ENCODE results near the gene MIEF2. TPM values are rescaled to one million over a fixed set of nuclear protein-coding genes. Genes with fewer than 3 reads are reported as not detected.

Gene MIEF2
- total RNA-seq, 1 experiment from 2014 or later = 16.2 TPM

GRCh38 chr17:18229771-18230170 is 30.7 kb upstream of the MIEF2 start:
- Histone ChIP-seq H3K4me3 (ENCODE audit: insufficient read depth, low read depth, low read length) (no peak overlapping the region), H3K36me3 (replicated peaks; ENCODE audit: control insufficient read depth, insufficient read depth, low read length) (peaks cover 6% of the 10 kb centered on the region), H3K27me3 (ENCODE audit: control insufficient read depth, insufficient read depth, low read length) (no peaks in the 10 kb centered on the region)
- DNase-seq = no peak

DNA sequence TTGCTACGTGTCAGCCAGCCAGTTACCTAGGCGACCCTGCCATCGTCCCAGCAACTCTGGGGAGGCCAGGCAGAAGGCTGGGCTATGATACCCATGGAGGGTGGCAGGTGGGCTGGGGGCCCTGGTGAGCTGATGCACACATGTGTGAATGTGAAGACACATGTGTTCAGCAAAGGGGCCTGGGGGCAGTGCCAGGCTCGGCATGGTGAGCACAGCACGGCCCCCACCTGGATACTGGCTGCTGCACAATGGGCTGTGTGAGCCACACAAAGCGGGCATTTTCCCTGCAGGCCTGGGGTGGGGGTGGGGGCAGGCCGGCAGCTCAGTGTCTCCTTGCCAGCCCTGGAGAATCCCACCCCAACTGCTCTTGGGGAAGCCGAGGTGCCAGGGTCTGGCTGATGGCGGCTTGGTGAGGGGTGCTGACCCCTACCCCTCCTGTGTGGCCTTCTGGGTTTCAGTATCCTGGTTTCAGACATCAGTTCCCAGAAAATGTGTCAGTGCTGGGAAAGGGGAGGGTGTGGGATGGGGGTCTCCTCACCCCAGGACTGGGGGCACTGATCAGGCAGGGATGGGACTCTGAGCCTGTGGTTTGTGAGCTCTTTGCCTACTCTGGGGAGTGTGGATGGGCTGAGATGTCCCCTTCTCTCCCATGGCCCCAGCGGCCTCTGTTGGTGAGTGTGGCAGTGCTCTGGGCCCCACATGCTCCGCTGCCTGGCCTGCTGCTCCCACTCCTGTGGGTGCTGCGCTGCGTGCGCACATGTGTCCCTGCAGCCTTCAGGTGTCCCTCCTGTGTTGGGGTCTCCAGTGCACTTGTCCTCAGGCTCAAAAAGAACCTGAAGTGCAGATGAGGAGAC is 29.9 kb upstream of the MIEF2 start:
- H3K4me3 ChIP-seq (ENCODE audit: insufficient read depth, low read depth, low read length) = no peak overlapping the region
- H3K36me3 ChIP-seq (replicated peaks; ENCODE audit: control insufficient read depth, insufficient read depth, low read length) = peaks cover 9% of the 10 kb centered on the region
- no peaks in the 10 kb centered on the region for H3K27me3 ChIP-seq (ENCODE audit: control insufficient read depth, insufficient read depth, low read length)
- DNase-seq = no peak

- DNase-seq = peak; percentile 69
- H3K36me3 ChIP-seq (replicated peaks; ENCODE audit: control insufficient read depth, insufficient read depth, low read length) = peaks cover 10% of the 10 kb centered on the region
- no peak overlapping the region for H3K4me3 ChIP-seq (ENCODE audit: insufficient read depth, low read depth, low read length)
- H3K27me3 ChIP-seq (ENCODE audit: control insufficient read depth, insufficient read depth, low read length) = no peaks in the 10 kb centered on the region
Measured at GRCh38 chr17:18231164-18231563, 29.3 kb upstream of the MIEF2 start.

- Histone ChIP-seq H3K4me3 (ENCODE audit: insufficient read depth, low read depth, low read length) (no peak overlapping the region), H3K27me3 (ENCODE audit: control insufficient read depth, insufficient read depth, low read length) (no peaks in the 10 kb centered on the region), H3K36me3 (replicated peaks; ENCODE audit: control insufficient read depth, insufficient read depth, low read length) (peaks cover 20% of the 10 kb centered on the region)
- no peak for DNase-seq
Measured at GRCh38 chr17:18233803-18234518, 26.5 kb upstream of the MIEF2 start.

- no peak overlapping the region for H3K4me3 ChIP-seq (ENCODE audit: insufficient read depth, low read depth, low read length)
- peaks cover 22% of the 10 kb centered on the region for H3K36me3 ChIP-seq (replicated peaks; ENCODE audit: control insufficient read depth, insufficient read depth, low read length)
- no peaks in the 10 kb centered on the region for H3K27me3 ChIP-seq (ENCODE audit: control insufficient read depth, insufficient read depth, low read length)
Measured at GRCh38 chr17:18234853-18235380, 25.5 kb upstream of the MIEF2 start.

DNA sequence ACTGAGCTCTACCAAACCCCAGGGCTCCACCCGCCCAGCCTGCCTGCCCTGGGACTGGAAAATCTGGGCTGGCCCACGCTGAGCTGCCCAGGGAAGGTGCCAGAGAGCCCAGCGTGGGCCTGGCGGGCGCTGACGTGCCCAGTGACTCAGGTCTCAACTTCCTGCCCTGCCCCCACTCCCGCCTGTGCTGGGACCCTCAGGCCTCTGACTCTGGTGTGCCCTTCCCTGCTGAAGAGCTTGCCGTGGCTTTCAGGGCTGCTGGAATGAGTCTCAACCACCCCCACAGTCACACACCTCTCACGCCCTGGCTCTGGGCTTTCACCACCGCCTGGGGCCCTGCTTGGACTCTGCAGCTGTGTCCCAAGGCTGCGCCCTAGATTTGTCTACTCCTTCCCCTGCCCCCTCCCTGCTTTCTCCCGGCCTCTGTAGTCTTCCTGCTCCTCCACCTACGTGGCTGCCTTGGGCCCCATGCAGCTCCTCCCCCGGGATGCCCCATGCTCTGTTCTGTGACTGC is 24.7 kb upstream of the MIEF2 start:
- peaks cover 22% of the 10 kb centered on the region for H3K36me3 ChIP-seq (replicated peaks; ENCODE audit: control insufficient read depth, insufficient read depth, low read length)
- no peak for DNase-seq
- no peak overlapping the region for H3K4me3 ChIP-seq (ENCODE audit: insufficient read depth, low read depth, low read length)
- no peaks in the 10 kb centered on the region for H3K27me3 ChIP-seq (ENCODE audit: control insufficient read depth, insufficient read depth, low read length)

More at GRCh38 chr17:18234853-18235380, 25.5 kb upstream of the MIEF2 start:
- DNase-seq = no peak

GRCh38 chr17:18236494-18236893 is 24.0 kb upstream of the MIEF2 start:
- Histone ChIP-seq H3K27me3 (ENCODE audit: control insufficient read depth, insufficient read depth, low read length) (no peaks in the 10 kb centered on the region), H3K36me3 (replicated peaks; ENCODE audit: control insufficient read depth, insufficient read depth, low read length) (peaks cover 23% of the 10 kb centered on the region), H3K4me3 (ENCODE audit: insufficient read depth, low read depth, low read length) (no peak overlapping the region)
- no peak for DNase-seq

- Histone ChIP-seq H3K36me3 (replicated peaks; ENCODE audit: control insufficient read depth, insufficient read depth, low read length) (peaks cover 24% of the 10 kb centered on the region), H3K27me3 (ENCODE audit: control insufficient read depth, insufficient read depth, low read length) (no peaks in the 10 kb centered on the region), H3K4me3 (ENCODE audit: insufficient read depth, low read depth, low read length) (no peak overlapping the region)
- no peak for DNase-seq
Measured at GRCh38 chr17:18237461-18237860, 23.0 kb upstream of the MIEF2 start.

- Histone ChIP-seq H3K36me3 (replicated peaks; ENCODE audit: control insufficient read depth, insufficient read depth, low read length) (peaks cover 25% of the 10 kb centered on the region), H3K4me3 (ENCODE audit: insufficient read depth, low read depth, low read length) (no peak overlapping the region), H3K27me3 (ENCODE audit: control insufficient read depth, insufficient read depth, low read length) (no peaks in the 10 kb centered on the region)
- no peak for DNase-seq
Measured at GRCh38 chr17:18238299-18238698, 22.2 kb upstream of the MIEF2 start.

DNA sequence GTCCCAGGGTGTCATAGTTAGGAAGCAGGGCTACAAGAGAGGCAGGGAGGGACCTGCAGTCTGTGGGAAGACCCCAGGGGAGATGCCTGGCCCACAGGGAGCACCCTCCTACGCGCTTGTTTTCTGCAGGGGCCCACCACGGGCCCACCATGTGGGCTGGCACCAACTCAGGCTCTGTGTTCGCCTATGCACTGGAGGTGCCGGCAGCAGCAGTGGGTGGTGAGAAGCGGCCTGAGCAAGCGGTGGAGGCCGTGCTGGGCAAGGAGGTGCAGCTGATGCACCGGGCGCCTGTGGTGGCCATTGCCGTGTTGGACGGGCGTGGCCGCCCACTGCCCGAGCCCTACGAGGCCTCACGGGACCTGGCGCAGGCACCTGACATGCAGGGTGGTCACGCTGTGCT is 20.0 kb upstream of the MIEF2 start:
- Histone ChIP-seq H3K4me3 (ENCODE audit: insufficient read depth, low read depth, low read length) (no peak overlapping the region), H3K36me3 (replicated peaks; ENCODE audit: control insufficient read depth, insufficient read depth, low read length) (peaks cover 31% of the 10 kb centered on the region), H3K27me3 (ENCODE audit: control insufficient read depth, insufficient read depth, low read length) (no peaks in the 10 kb centered on the region)
- no peak for DNase-seq

DNA sequence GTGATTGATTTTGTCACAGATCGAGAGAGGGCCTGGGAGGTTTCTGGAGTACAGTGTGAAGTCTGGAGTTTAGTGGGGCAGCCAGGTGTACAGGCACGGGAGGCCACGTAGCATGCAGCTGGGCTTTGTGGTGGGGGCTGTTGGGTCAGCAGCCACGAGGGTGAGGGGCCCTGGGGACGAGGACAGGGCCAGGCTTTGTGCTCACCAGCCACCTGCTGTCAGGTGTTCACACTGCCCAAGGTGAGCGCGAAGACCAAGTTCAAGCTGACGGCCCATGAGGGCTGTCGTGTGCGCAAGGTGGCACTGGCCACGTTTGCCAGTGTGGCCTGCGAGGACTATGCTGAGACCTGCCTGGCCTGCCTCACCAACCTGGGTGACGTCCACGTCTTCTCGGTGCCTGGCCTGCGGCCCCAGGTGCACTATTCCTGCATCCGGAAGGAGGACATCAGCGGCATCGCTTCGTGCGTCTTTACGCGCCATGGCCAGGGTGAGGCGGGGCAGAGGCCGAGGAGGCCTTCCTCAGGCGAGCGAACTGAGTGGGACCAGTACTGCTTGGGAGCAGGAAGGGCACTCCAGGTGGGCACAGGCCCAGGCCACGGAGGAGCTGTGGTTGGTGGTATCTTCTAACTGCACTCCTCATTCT is 19.1 kb upstream of the MIEF2 start:
- peak; percentile 85 for DNase-seq
- Histone ChIP-seq H3K4me3 (ENCODE audit: insufficient read depth, low read depth, low read length) (no peak overlapping the region), H3K27me3 (ENCODE audit: control insufficient read depth, insufficient read depth, low read length) (no peaks in the 10 kb centered on the region), H3K36me3 (replicated peaks; ENCODE audit: control insufficient read depth, insufficient read depth, low read length) (peaks cover 34% of the 10 kb centered on the region)

DNA sequence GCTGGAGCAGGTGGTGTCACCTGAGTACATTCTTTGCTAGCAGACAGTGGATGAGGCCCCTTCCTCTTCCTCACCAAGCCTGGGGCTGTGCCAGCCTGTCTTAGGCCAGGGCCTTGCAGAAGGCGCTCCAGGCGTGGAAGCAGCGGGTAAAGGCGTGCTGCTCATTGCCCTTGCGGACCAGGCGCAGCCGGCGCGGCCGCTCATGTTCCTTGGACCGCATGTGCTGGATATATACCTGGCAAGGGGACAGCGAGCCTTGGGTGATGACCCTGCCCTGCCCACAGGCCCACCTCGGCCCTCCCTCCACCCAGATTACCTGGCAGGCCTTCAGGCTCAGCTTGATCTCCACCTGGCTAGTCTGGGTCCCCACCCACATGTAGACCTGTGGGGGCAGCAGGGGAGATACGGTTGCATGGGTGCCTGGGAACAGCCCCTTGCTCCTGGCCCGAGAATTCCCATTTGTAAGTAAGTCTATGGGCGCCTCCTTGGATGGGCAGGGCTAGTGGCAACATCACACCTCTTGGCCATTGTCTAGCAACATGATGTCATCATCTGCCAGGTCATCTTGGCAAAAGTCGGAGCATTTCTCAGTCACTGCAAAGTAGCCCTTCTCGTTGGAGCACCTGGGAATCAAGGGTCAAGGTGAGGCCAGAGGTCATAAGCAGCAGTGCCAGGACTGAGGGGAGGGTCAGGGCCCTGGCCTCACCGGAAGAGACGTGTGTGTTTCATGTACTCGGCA is 15.3 kb upstream of the MIEF2 start:
- no peak for DNase-seq
- no peak overlapping the region for H3K4me3 ChIP-seq (ENCODE audit: insufficient read depth, low read depth, low read length)
- no peaks in the 10 kb centered on the region for H3K27me3 ChIP-seq (ENCODE audit: control insufficient read depth, insufficient read depth, low read length)
- H3K36me3 ChIP-seq (replicated peaks; ENCODE audit: control insufficient read depth, insufficient read depth, low read length) = peaks cover 29% of the 10 kb centered on the region

DNA sequence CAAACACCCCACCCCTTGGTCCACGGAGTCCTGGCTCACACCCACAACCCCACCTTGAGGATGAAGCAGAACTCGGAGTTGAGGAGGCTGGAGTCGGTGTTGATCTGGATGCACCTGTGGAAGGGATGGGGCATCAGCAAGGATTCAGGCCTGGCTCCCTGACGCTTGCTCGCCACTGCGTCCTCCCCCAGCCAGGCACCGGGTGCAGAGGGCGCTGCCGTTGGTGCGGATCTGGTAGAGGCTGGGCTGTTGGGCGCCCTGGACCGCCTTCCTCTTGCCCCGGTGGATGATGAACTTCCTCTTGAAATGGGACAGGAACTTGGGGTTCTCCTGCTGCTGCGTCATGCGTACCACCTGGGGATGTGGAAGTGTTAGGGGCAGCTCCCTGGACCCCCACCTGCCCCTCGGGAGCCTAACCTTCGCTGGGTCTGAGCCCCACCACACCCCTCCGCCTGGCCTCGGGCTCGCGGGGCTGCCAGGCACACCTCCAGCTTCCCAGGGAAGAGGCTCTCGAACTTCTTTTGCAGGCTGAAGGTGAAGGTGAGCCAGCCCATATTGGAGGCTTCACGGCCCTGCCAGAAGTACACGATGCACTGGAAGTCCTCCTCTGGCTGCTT is 14.2 kb upstream of the MIEF2 start:
- H3K36me3 ChIP-seq (replicated peaks; ENCODE audit: control insufficient read depth, insufficient read depth, low read length) = peaks cover 35% of the 10 kb centered on the region
- peak; percentile 71 for DNase-seq
- no peaks in the 10 kb centered on the region for H3K27me3 ChIP-seq (ENCODE audit: control insufficient read depth, insufficient read depth, low read length)
- peak overlapping the region; percentile 54 for H3K4me3 ChIP-seq (ENCODE audit: insufficient read depth, low read depth, low read length)

Measured in H7 (cell line).